Activated CD4-positive, alpha-beta T cell treated with anti-CD3 and anti-CD28 coated beads for 1 hour (primary cell): Measurements from ENCODE around the gene COL28A1.

Source experiments
- DNase-seq: peaks from one replicate; pipeline ENCODE4 v3.0.0-alpha.2; 2020

COL28A1 gene

GRCh38 chr7:7323921-7324320 is 211.8 kb downstream of the COL28A1 start:
- no peak for DNase-seq

- no peak for DNase-seq
Measured at GRCh38 chr7:7323352-7323751, 212.3 kb downstream of the COL28A1 start.

- DNase-seq: no peak
Measured at GRCh38 chr7:7321681-7322080, 214.0 kb downstream of the COL28A1 start.

GRCh38 chr7:7318601-7319000 is 217.1 kb downstream of the COL28A1 start:
- no peak for DNase-seq

GRCh38 chr7:7317850-7318249 is 217.8 kb downstream of the COL28A1 start:
- no peak for DNase-seq

- DNase-seq: no peak
Measured at GRCh38 chr7:7315851-7316250, 219.8 kb downstream of the COL28A1 start.

- no peak for DNase-seq
Measured at GRCh38 chr7:7312323-7312722, 223.3 kb downstream of the COL28A1 start.

GRCh38 chr7:7311001-7311400 is 224.7 kb downstream of the COL28A1 start:
- DNase-seq: no peak

- no peak for DNase-seq
Measured at GRCh38 chr7:7309203-7309602, 226.5 kb downstream of the COL28A1 start.
